ENCODE results near the gene MYF5. TPM values are rescaled to one million over a fixed set of nuclear protein-coding genes. Genes with fewer than 3 reads are reported as not detected.

Gene MYF5
- total RNA-seq, 4 donors from 2014 or later: not detected

GRCh38 chr12:80756875-80757274, 40.2 kb downstream of the MYF5 start:
- H3K9me3 ChIP-seq: no peaks in the 10 kb centered on the region
- intact Hi-C loops (cut with DNase I): no loop called here
- TF ChIP-seq CTCF (IDR thresholded peaks at IDR 0.05) (no peak), POLR2A (IDR thresholded peaks at IDR 0.05) (no peak)
- H3K36me3 ChIP-seq: no peaks in the 10 kb centered on the region
- H3K27me3 ChIP-seq: no peaks in the 10 kb centered on the region
- H3K4me3 ChIP-seq: no peak overlapping the region
- H3K4me1 ChIP-seq: no peaks in the 10 kb centered on the region
- 68 to 76% methylated on average over 1 of the region's 1 CpG for WGBS, 2 donors
- DNase-seq: no peak
- no peak overlapping the region for H3K27ac ChIP-seq

GRCh38 chr12:80761838-80762237, 45.1 kb downstream of the MYF5 start:
- Histone ChIP-seq H3K4me3 (no peak overlapping the region), H3K4me1 (no peaks in the 10 kb centered on the region), H3K36me3 (no peaks in the 10 kb centered on the region), H3K27me3 (no peaks in the 10 kb centered on the region), H3K9me3 (no peaks in the 10 kb centered on the region), H3K27ac (no peak overlapping the region)
- no peak for TF ChIP-seq POLR2A (IDR thresholded peaks at IDR 0.05)
- no peak for TF ChIP-seq CTCF (IDR thresholded peaks at IDR 0.05)
- no peak for DNase-seq
- 70 to 76% methylated on average over 5 of the region's 5 CpGs for WGBS, 2 donors
- intact Hi-C loops (cut with DNase I): loop anchor here (10.0 kb wide), 2 partner anchors 287 to 347 kb away; no protein-coding TSS in a partner anchor

- Histone ChIP-seq H3K4me1 (no peaks in the 10 kb centered on the region), H3K4me3 (no peak overlapping the region), H3K27me3 (no peaks in the 10 kb centered on the region), H3K9me3 (no peaks in the 10 kb centered on the region), H3K36me3 (no peaks in the 10 kb centered on the region), H3K27ac (no peak overlapping the region)
- WGBS, 2 donors: 3 to 5% methylated on average over 4 of the region's 4 CpGs
- intact Hi-C loops (cut with DNase I): loop anchor here (10.0 kb wide), 2 partner anchors 289 to 349 kb away; no protein-coding TSS in a partner anchor
- no peak for DNase-seq
- TF ChIP-seq CTCF (IDR thresholded peaks at IDR 0.05) (peak; percentile 26 to 47 (median 34)), POLR2A (IDR thresholded peaks at IDR 0.05) (no peak)
Observed at GRCh38 chr12:80763874-80764273, 47.2 kb downstream of the MYF5 start.

- TF ChIP-seq CTCF (IDR thresholded peaks at IDR 0.05) (no peak), POLR2A (IDR thresholded peaks at IDR 0.05) (no peak)
- Histone ChIP-seq H3K27ac (no peak overlapping the region), H3K9me3 (no peaks in the 10 kb centered on the region), H3K36me3 (no peaks in the 10 kb centered on the region), H3K27me3 (no peaks in the 10 kb centered on the region), H3K4me3 (no peak overlapping the region), H3K4me1 (no peaks in the 10 kb centered on the region)
- intact Hi-C loops (cut with DNase I): loop anchor here (10.0 kb wide), 2 partner anchors 291 to 351 kb away; no protein-coding TSS in a partner anchor
- DNase-seq: no peak
- WGBS, 2 donors: 89 to 95% methylated on average over 1 of the region's 1 CpG
Observed at GRCh38 chr12:80766210-80766609, 49.5 kb downstream of the MYF5 start.

GRCh38 chr12:80766897-80767296, 50.2 kb downstream of the MYF5 start:
- no peak for DNase-seq
- H3K36me3 ChIP-seq: no peaks in the 10 kb centered on the region
- H3K27ac ChIP-seq: no peak overlapping the region
- no peak overlapping the region for H3K4me3 ChIP-seq
- no peaks in the 10 kb centered on the region for H3K4me1 ChIP-seq
- intact Hi-C loops (cut with DNase I): loop anchor here (10.0 kb wide), 2 partner anchors 292 to 352 kb away; no protein-coding TSS in a partner anchor
- TF ChIP-seq CTCF (IDR thresholded peaks at IDR 0.05): no peak
- TF ChIP-seq POLR2A (IDR thresholded peaks at IDR 0.05): no peak
- H3K9me3 ChIP-seq: no peaks in the 10 kb centered on the region
- H3K27me3 ChIP-seq: no peaks in the 10 kb centered on the region
- 71 to 72% methylated on average over 2 of the region's 2 CpGs for WGBS, 2 donors

Other genes starting within 250 kb of the MYF5 start
- gene MYF6, start 9.3 kb upstream of the MYF5 start, total RNA-seq: under 1 TPM in 1 of 4 donors, not detected in 3; 0.19 TPM
- 1 to 10 TPM in 1 of 4 donors, under 1 TPM in 3; 0.49 to 2.7 (median 0.74) TPM for gene LIN7A, start 221.0 kb downstream of the MYF5 start, total RNA-seq

Measured in esophagus squamous epithelium (tissue), 5 donors.